Ramos (cell line): Measurements from ENCODE around the gene KATNAL2.

Experiments used
- in situ Hi-C: fragments of 300-500 bp; cut with MboI; formaldehyde crosslinking; loops from one replicate; pipeline ENCODE4 v1.14.3; 2022; ENCODE audit warnings: low sequenced_read_pairs; ENCODE audit not compliant: unreplicated experiment

KATNAL2 gene, protein sequence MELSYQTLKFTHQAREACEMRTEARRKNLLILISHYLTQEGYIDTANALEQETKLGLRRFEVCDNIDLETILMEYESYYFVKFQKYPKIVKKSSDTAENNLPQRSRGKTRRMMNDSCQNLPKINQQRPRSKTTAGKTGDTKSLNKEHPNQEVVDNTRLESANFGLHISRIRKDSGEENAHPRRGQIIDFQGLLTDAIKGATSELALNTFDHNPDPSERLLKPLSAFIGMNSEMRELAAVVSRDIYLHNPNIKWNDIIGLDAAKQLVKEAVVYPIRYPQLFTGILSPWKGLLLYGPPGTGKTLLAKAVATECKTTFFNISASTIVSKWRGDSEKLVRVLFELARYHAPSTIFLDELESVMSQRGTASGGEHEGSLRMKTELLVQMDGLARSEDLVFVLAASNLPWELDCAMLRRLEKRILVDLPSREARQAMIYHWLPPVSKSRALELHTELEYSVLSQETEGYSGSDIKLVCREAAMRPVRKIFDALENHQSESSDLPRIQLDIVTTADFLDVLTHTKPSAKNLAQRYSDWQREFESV

GRCh38 chr18:46917108-46917802, at the start of gene KATNAL2, which contains the start of gene PIAS2:
KATNAL2 (plus strand) TSS chr18:46917602; CDS start chr18:46946873, 29,271 bp downstream.
PIAS2 (minus strand) TSS chr18:46917507; CDS start chr18:46917345, 162 bp downstream.
- in situ Hi-C loops = no loop called here

DNA sequence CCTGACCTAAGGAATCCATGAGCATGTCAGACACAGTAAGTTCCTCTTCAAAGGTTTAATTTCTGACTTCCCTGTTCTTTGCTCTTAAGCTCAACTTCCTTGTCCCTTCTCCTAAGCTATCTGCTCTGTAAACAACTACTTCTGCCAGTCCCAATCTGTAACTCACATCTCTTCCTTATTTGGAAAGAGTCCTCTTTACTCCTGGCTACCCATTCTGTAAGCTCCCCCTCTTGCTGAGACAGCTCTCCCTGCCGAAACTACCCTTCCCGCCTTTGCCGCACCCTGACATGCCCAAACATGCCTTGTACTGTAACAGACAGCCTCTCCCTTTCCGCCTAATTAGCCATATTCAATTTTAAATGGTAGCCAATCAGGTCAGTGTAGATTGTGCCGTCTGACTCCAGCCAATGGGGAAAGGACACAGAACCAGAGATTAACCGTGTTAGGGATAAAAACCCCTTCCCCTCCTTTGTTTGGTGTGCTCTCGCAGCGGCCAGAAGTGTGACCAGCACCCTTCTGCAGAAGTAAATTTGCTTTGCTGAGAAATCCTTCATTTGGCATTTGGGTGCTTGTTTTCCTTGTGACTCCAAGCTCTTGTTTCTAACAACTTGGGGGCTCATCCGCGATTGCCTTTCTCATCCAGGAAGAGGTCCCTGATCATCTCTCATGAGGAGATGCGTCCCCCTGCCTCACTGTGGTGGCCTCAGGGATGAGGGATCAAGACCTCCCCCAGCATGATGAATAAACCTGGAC, 49.1 kb upstream of the KATNAL2 start:
- in situ Hi-C loops = no loop called here

DNA sequence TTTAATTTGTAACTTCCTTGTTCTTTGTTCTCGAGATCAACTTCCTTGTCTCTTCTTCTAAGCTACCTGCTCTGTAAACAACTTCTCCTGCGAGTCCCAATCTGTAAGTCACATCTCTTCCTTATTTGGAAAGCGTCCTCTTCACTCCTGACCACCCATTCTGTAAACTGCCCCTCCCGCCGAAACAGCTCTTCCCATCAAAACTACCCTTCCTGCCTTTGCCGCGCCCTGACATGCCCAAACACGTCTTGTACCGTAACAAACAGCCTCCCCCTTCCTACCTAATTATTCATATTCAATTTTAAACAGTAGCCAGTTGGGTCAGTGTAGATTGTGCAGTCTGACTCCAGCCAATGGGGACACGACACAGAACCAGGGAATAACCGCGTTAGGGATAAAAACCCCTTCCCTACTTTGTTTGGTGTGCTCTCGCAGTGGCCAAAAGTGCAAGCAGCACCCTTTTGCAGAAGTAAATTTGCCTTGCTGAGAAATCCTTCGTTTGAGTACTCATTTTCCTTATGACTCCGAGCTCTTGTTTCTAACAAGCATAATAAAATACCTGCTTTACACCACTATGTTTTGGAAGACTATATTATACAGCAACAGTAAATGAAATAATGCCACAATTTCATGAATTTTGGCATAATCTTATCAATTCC, 39.9 kb upstream of the KATNAL2 start:
- in situ Hi-C loops = no loop called here

- in situ Hi-C loops = no loop called here
These were observed 34.2 kb upstream of the KATNAL2 start for GRCh38 chr18:46883180-46883579.

GRCh38 chr18:46886893-46887292, 30.5 kb upstream of the KATNAL2 start:
- in situ Hi-C loops = no loop called here

GRCh38 chr18:46888965-46889364, 28.4 kb upstream of the KATNAL2 start:
- in situ Hi-C loops = no loop called here

GRCh38 chr18:46891742-46892214, 25.6 kb upstream of the KATNAL2 start:
- in situ Hi-C loops = no loop called here

DNA sequence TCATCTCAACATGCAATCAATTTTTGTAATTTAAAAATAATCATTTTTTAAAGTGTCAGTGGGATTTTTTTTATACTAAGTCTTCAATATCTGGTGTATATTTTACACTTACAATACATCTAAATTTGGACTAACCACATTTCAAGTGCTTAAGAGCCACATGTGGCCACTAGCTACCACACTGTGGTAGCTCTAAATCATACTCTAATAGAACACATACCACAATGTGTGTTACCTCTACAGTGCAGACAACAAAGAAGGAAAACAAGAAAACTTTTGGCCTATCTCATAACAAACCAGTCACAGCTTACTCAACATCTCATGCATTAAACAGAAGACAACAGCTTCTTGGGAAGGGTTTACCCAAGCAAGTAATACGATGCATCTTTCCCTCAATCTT, 24.6 kb upstream of the KATNAL2 start:
- in situ Hi-C loops = no loop called here

GRCh38 chr18:46893360-46893759, 24.0 kb upstream of the KATNAL2 start:
- in situ Hi-C loops = no loop called here

GRCh38 chr18:46894124-46894523, 23.3 kb upstream of the KATNAL2 start:
- in situ Hi-C loops = no loop called here

DNA sequence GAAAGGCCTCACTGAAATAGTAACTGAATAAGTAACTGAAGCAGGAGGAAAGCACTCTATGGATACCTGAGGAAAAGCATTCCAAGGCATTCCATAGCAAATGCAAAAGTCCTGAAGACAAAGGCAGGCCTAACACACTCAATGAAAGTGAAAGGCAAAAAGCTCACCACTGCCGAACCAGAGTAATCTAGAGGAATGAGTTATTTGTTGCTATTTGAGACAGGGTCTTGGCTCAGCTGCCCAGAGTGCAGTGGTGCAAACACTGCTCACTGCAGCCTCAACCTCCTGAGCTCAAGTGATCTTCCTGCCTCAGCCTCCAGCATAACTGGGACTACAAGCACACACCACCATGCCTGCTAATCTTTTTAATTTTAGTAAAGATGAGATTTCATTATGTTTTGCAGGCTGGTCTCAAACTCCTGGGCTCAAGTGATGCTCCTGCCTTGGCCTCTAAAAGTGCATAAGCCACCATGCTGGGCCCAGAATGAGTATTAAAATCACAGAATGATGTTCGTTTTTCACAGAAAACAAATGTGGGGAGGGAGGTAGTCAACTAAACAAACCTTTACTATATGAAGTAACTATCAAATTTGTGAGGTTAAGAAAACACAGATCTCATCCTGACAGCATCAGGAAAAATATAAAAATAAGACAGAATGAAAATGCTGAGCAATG, 18.0 kb upstream of the KATNAL2 start:
- in situ Hi-C loops = no loop called here

DNA sequence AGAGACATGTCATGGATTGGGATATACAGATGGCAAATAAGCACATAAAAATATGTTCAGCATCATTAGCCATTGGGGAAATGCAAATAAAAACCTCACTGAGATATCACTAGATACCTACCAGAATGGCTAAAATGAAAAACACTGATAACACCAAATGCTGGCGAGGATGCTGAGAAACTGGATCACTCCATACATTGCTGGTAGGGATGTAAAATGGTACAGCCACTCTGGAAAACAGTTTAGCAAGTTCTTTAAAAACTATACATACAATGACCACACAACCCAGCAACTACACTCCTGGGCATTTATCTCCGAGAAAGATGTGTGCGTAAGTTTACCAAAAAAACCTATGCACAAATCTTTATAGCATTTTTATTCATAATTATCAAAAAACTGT, 14.0 kb upstream of the KATNAL2 start:
- in situ Hi-C loops = no loop called here

GRCh38 chr18:46909497-46909896, 7.9 kb upstream of the KATNAL2 start:
- in situ Hi-C loops = no loop called here

DNA sequence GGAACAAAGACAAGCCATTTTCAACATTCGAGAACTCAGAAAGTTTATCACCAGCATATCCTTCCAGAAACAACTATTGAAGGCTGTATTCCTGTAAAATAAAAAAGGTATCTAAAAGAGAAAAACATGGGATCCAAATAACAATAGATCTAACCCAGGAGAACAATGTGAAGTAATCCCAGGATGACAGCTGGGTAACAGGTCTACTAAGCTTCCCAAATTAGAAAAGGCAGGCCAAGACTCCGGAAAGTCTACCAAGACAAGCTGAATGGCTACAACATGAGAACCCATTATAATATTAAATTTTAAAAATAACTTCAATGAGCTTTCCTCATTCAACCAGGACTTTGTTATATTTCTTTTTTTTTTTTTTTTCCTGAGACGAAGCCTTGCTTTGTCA, 6.5 kb upstream of the KATNAL2 start:
- in situ Hi-C loops = no loop called here

DNA sequence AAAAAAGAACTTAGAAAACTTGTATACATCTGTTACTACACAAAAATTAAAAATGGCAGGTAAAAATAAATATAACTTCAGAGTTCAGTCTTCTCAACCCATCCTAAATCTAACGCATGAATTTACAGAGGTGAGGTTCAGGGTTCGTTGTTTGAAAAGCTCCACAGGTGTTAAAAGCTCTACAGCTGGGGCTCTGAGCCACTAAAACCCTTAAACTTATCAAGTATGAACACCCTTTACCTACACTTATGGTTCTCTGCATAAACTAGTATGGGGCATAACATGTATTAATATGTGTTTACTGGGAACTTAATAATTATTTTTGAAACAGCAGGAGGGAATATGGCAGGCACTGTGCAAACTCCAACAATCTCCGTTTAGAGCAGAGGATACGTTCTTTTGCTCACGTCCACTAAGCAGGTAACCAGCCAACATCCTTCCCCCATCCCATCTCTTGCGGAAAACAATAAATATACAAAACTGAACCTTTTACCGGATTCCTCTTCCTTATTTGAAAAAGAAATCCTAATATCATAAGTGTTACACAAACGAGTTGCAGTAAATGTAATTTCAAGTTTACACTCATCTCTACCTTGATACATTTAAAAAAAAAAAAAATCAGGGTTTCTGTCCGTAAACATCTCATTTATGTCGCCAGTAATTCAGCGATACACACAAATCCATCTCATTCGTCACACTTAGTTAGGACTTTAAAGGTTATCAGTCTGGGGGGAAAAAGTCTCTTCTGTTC, 1.4 kb upstream of the KATNAL2 start:
- in situ Hi-C loops = no loop called here

GRCh38 chr18:46916551-46917107, 773 bp upstream of the KATNAL2 start:
- in situ Hi-C loops = no loop called here

DNA sequence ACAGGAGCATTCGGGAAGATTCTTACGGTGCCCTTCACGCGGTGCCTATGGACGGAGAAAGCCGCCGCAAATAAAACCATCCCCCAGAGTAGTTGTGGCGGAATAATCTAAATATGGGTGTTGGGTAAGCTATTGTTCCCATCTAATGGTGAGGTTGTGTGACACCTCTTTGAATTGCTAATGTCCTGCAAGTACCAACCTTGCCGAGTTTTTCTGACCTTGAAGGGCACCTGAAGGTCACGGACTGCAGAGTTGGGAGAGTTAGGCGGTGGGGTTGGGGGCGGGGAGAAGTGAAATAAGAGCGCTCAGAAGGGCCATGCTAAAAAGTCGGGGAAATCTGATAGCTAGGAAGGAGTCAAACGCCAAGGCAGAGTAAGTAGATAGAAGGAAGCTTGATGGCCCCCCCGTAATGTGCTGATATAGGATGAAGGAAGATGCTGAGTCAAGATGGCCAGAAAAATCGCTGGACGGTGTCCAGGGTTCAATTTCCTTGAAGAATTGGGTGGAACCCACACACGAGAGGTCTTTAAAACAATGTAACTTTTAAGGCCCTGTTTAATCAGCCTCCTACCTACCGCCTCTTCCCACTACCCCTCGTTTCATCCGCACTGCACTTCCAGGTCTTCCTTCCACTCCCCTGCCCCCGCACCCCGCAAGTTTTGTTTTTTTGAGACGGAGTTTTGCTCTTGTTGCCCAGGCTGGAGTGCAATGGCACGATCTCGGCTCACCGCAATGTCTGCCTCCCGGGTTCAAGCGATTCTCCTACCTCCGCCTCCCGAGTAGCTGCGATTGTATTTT, 600 bp downstream of the KATNAL2 start:
- in situ Hi-C loops = no loop called here

- in situ Hi-C loops = no loop called here
These were observed 2.7 kb downstream of the KATNAL2 start for GRCh38 chr18:46920067-46920466.
